GM10266 (cell line): ENCODE results near the gene CZIB.
A peak's percentile ranks its signal among the peaks of the same experiment; 100 is the strongest.

Experiments used
- DNase-seq: peaks from one replicate; pipeline ENCODE4 v3.0.0; 2012; ENCODE audit errors: extremely low spot score
- CTCF ChIP-seq: IDR thresholded peaks from 2 replicates; pipeline ENCODE4 v1.5.1; 2012; ENCODE audit warnings: mild to moderate bottlenecking, low read depth; ENCODE audit not compliant: control insufficient read depth, insufficient read depth; ENCODE audit errors: missing control alignments

CZIB gene

GRCh38 chr1:53196485-53197290 lies 23.7 kb downstream of the CZIB start, which contains the start of gene CPT2:
TSS of gene CPT2 (plus strand) at chr1:53196824. CDS start at chr1:53196944, 120 bp downstream.
- peak; percentile 98 for DNase-seq
- no peak for TF ChIP-seq CTCF

GRCh38 chr1:53196017-53196484 lies 24.4 kb downstream of the CZIB start:
- TF ChIP-seq CTCF, result no peak
- DNase-seq, result no peak

- TF ChIP-seq CTCF, result no peak
- no peak for DNase-seq
Measured at GRCh38 chr1:53195246-53196016, 25.0 kb downstream of the CZIB start.

- TF ChIP-seq CTCF, result no peak
- no peak for DNase-seq
Measured at GRCh38 chr1:53190210-53190611, 30.2 kb downstream of the CZIB start.

- no peak for TF ChIP-seq CTCF
- DNase-seq, result no peak
Measured at GRCh38 chr1:53189061-53189460, 31.4 kb downstream of the CZIB start.

GRCh38 chr1:53188099-53188498 lies 32.3 kb downstream of the CZIB start:
- no peak for DNase-seq
- no peak for TF ChIP-seq CTCF
